NB4 (cell line): Measurements from ENCODE around the gene ASB4.

ENCODE experiments used
- DNase-seq: peaks from one replicate; pipeline ENCODE4 v3.0.0; 2010; ENCODE audit warnings: low read depth
- H3K4me3 ChIP-seq: one replicate; pipeline ENCODE4 v1.5.1; 2011; ENCODE audit warnings: mild to moderate bottlenecking, low read depth, low read length, moderate library complexity
- CTCF ChIP-seq: IDR thresholded peaks from one replicate; pipeline ENCODE4 v1.5.1; 2012; ENCODE audit warnings: low read depth, low read length
- MYC ChIP-seq: IDR thresholded peaks from 2 replicates; pipeline ENCODE4 v1.6.1; 2011; ENCODE audit warnings: low read depth, low read length
- POLR2A ChIP-seq: IDR thresholded peaks from 2 replicates; pipeline ENCODE4 v1.6.1; 2011; ENCODE audit warnings: mild to moderate bottlenecking; ENCODE audit not compliant: insufficient read length; ENCODE audit errors: extremely low read depth
- TF ChIP-seq, protein P1 (sequence below): IDR thresholded peaks from 2 replicates; pipeline ENCODE4 v1.6.1; 2011; ENCODE audit warnings: low read depth, low read length

The ASB4 gene

DNA sequence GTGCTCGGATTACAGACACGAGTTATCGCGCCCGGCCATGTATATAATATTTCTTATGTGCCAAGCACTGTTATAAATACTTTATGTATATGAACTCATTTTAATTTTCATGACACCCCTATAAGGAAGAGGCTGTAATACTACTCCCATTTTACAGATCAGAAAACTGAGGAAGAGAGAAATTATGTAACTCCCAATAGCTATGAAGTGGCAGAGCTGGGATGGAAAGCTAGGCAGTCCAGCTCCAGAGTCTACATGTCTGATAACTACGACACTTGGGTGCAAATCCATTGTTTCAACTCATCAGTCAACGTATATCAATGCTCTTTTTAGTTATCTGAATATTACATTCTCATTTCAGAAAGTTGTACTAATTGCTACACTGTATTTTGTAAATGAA, 93.6 kb downstream of the ASB4 start:
- TF ChIP-seq CTCF (no peak), POLR2A (no peak), MYC (no peak)
- TF ChIP-seq, protein P1, sequence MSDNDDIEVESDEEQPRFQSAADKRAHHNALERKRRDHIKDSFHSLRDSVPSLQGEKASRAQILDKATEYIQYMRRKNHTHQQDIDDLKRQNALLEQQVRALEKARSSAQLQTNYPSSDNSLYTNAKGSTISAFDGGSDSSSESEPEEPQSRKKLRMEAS: no peak
- no peak for DNase-seq
- no peak overlapping the region for H3K4me3 ChIP-seq

GRCh38 chr7:95581467-95581866, 95.7 kb downstream of the ASB4 start:
- H3K4me3 ChIP-seq: no peak overlapping the region
- TF ChIP-seq, protein P1: no peak
- no peak for TF ChIP-seq POLR2A
- TF ChIP-seq CTCF: no peak
- TF ChIP-seq MYC: no peak
- DNase-seq: no peak

- no peak for TF ChIP-seq POLR2A
- DNase-seq: no peak
- H3K4me3 ChIP-seq: no peak overlapping the region
Measured at GRCh38 chr7:95582578-95583293, 97.0 kb downstream of the ASB4 start.

DNA sequence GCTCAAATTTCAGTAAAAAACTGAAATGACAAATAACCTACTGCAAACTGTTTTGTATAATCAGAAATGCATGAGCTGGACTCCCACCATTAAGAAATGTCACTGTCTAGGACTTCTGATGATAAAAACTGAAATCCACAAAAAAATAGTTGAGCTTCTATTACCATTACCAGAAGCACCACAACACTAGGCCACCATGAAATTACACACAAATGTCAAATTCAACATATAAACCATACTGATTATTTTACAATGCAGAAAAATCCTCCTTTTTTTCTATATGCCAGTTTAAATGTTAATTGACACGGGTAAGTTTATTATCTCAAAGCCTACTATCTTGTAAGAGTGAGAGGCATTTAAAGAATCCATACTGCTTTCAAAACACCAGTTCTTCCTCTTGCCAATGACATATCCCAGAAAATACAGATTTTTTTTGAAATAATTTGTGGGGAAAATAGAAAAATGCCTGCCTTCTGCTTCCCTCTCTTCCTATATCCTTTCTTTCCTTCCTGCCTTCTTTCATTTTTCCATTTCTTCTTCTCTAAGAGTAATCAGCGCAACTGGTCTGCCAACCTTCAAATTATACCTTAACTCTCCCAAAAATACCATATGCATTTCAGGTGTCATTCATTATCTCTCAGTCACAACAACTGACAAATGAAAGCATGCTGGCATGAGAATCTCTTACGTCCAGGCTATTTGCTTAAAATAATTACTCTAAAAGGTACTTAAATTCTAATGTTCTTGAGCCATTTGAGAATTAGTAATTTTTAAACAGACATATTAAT, 98.3 kb downstream of the ASB4 start:
- no peak for DNase-seq
- H3K4me3 ChIP-seq: no peak overlapping the region
- TF ChIP-seq CTCF (no peak), POLR2A (no peak), MYC (no peak)
- TF ChIP-seq, protein P1: no peak

- DNase-seq: no peak
- no peak for TF ChIP-seq MYC
- TF ChIP-seq POLR2A: no peak
- TF ChIP-seq, protein P1: no peak
- no peak for TF ChIP-seq CTCF
- H3K4me3 ChIP-seq: no peak overlapping the region
Measured at GRCh38 chr7:95584769-95585425, 99.2 kb downstream of the ASB4 start.

GRCh38 chr7:95585426-95585789, 99.7 kb downstream of the ASB4 start:
- DNase-seq: no peak
- no peak overlapping the region for H3K4me3 ChIP-seq
- TF ChIP-seq, protein P1: no peak
- no peak for TF ChIP-seq MYC
